K562 (cell line): ENCODE measurements around the gene CLSTN1.

Source experiments
- CTCF ChIP-seq, 3 experiments: IDR thresholded peaks in 2 of 3; conservative IDR thresholded peaks in 1 of 3; 2 replicates each; pipeline ENCODE4 v1.5.1; 2011 to 2012; ENCODE audit warnings: low read length in 3 of 3, mild to moderate bottlenecking in 3 of 3, control low read depth in 2 of 3, improper control_type of control experiment in 1 of 3, inconsistent platforms in 1 of 3, low read depth in 1 of 3, mixed read lengths in 1 of 3, moderate library complexity in 1 of 3; ENCODE audit not compliant: insufficient read depth in 2 of 3
- ELK3 ChIP-seq: fragments of 450-650 bp; formaldehyde crosslinking; IDR thresholded peaks from 2 replicates; pipeline ENCODE4 v1.4.0; 2020; ENCODE audit warnings: mild to moderate bottlenecking
- GATAD2A ChIP-seq: fragments of 450-650 bp; IDR thresholded peaks from 2 replicates; pipeline ENCODE4 v1.6.1; 2017
- MTA1 ChIP-seq: fragments of 450-650 bp; IDR thresholded peaks from 2 replicates; pipeline ENCODE4 v1.6.1; 2017; ENCODE audit warnings: borderline replicate concordance
- RCOR1 ChIP-seq, 2 experiments: IDR thresholded peaks; 2 replicates each; pipeline ENCODE4 v1.6.1; 2012; ENCODE audit warnings: low read depth in 2 of 2, low read length in 2 of 2, borderline replicate concordance in 1 of 2, improper control_type of control experiment in 1 of 2

- TF ChIP-seq RCOR1 (IDR thresholded peaks at IDR 0.05; ENCODE audit: borderline replicate concordance in 1 of 2, low read depth in 2 of 2, low read length in 2 of 2) (no peak), GATAD2A (no peak), MTA1 (no peak), ELK3 (CRISPR knock-in tag) (no peak), CTCF (IDR thresholded peaks at IDR 0.05 in 2 of 3, conservative IDR thresholded peaks at IDR 0.05 in 1 of 3; ENCODE audit: insufficient read depth in 2 of 3, low read depth in 1 of 3, low read length in 3 of 3) (no peak)
Observed at GRCh38 chr1:9865724-9866123, 42.0 kb upstream of the CLSTN1 start.
